ENCODE results near the gene TPSD1. TPM values are rescaled to one million over a fixed set of nuclear protein-coding genes. Genes with fewer than 3 reads are reported as not detected.

TPSD1 gene
- total RNA-seq, 2 experiments from 2014 or later: not detected

DNA sequence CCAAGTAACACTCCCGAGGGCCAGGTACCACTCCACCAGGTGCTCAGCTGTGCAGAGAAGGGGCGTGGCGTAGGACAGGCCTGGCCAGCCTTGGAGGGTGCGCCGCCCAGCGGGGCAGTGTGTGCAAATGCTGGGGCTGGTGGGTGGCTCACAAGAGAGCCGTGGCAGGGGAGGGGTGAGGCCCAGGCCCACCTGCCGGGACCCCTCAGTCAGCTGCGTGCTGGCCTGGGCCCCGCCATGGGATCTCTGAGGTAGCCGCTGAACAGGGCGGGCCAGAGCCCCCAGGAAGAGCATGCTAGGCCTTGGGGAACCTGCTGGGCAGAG lies 39.6 kb upstream of the TPSD1 start:
- ChIA-PET POLR2A (no interaction called here), CTCF (no interaction called here)
- H3K27me3 Mint-ChIP-seq: no peaks in the 10 kb centered on the region
- no peaks in the 10 kb centered on the region for H3K4me1 Mint-ChIP-seq (ENCODE audit: low read depth)
- H3K27ac Mint-ChIP-seq: no peak overlapping the region
- no peak for DNase-seq
- H3K36me3 Mint-ChIP-seq: no peaks in the 10 kb centered on the region
- no peaks in the 10 kb centered on the region for H3K9me3 Mint-ChIP-seq
- H3K4me3 Mint-ChIP-seq: no peak overlapping the region
- intact Hi-C loops (cut with micrococcal nuclease): no loop called here

DNA sequence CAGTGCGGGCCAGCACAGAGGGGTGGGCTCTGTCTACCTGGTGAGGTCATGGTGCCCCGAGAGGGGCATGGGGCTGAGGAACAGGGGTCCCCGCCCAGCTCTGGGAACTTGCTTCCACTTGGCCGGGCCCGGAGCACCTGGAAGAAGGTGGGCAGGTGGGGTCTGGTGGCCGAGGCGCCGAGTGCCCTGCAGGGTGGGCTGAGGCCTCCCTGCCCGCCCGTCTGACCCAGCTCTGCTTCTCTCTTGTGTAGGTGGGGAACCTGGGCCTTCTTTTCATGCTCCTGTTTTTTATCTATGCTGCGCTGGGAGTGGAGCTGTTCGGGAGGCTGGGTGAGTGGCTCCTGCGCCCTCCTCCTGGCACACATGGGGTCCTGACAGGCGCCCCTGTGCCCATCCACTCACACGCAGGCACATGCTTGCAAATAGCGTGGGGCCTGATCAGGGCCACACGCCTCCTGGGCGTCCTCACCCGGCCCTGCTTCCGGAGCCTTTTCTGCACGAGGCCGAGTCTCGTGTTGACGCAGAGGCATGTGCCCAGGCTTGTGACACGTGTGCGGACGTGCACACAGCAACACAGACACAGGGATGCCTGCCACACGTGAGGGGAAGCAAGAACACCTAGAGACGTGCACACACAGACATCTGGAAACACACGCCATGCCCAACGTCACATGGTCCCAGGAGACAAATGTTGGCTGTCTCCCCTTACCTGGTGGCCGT lies 39.0 kb upstream of the TPSD1 start:
- Mint-ChIP-seq H3K27me3 (no peaks in the 10 kb centered on the region), H3K27ac (no peak overlapping the region), H3K4me3 (no peak overlapping the region), H3K36me3 (no peaks in the 10 kb centered on the region), H3K9me3 (no peaks in the 10 kb centered on the region), H3K4me1 (ENCODE audit: low read depth) (no peaks in the 10 kb centered on the region)
- intact Hi-C loops (cut with micrococcal nuclease): no loop called here
- ChIA-PET POLR2A (no interaction called here), CTCF (no interaction called here)
- DNase-seq: no peak

DNA sequence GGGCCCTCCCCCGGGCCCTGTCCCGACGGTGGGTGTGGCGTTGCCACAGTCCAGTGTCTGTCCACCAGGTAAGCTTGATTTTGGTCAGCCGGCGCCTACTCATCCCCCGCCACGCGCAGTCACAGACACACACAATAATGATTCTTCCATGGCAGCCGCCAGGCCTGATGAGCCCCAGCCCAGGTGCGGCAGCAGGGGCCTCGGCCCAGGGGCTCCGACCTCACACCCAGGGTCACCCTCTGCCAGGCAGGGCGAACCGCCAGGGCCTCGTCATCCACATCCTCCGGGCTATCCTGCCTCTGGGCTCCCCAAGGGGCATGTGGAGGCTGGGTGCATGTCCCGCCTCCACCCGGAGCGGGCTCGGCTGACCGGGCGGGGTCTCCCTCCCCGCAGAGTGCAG lies 38.3 kb upstream of the TPSD1 start:
- Mint-ChIP-seq H3K27ac (no peak overlapping the region), H3K27me3 (no peaks in the 10 kb centered on the region), H3K4me1 (ENCODE audit: low read depth) (no peaks in the 10 kb centered on the region), H3K36me3 (no peaks in the 10 kb centered on the region), H3K9me3 (no peaks in the 10 kb centered on the region), H3K4me3 (no peak overlapping the region)
- no peak for DNase-seq
- POLR2A ChIA-PET: no interaction called here
- intact Hi-C loops (cut with micrococcal nuclease): no loop called here
- CTCF ChIA-PET: no interaction called here

DNA sequence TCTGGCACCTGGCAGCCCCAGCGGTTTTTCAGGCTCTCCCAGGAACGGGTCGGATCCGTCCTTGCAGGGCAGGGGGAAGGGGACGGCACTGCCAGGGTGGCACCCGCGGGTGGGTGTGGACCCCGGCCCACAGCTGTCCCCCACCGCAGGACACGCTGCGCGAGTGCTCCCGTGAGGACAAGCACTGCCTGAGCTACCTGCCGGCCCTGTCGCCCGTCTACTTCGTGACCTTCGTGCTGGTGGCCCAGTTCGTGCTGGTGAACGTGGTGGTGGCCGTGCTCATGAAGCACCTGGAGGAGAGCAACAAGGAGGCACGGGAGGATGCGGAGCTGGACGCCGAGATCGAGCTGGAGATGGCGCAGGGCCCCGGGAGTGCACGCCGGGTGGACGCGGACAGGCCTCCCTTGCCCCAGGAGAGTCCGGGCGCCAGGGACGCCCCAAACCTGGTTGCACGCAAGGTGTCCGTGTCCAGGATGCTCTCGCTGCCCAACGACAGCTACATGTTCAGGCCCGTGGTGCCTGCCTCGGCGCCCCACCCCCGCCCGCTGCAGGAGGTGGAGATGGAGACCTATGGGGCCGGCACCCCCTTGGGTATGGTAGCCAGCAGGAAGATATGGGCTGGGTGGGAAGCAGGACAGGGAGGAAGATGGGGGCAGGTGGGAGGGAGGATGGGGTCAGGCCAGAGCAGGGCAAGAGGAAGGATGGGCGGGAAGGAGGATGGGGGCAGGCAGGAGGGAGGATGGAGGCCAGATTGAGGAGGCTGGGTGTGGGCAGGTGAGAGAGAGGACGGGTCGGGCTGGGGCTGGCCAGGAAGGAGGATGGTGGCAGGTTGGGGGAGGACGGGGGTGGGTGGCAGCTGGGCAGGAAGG lies 37.6 kb upstream of the TPSD1 start:
- ChIA-PET POLR2A (no interaction called here), CTCF (no interaction called here)
- DNase-seq: no peak
- no peaks in the 10 kb centered on the region for H3K36me3 Mint-ChIP-seq
- no peaks in the 10 kb centered on the region for H3K9me3 Mint-ChIP-seq
- H3K27me3 Mint-ChIP-seq: no peaks in the 10 kb centered on the region
- no peaks in the 10 kb centered on the region for H3K4me1 Mint-ChIP-seq (ENCODE audit: low read depth)
- H3K4me3 Mint-ChIP-seq: no peak overlapping the region
- intact Hi-C loops (cut with micrococcal nuclease): no loop called here
- no peak overlapping the region for H3K27ac Mint-ChIP-seq

DNA sequence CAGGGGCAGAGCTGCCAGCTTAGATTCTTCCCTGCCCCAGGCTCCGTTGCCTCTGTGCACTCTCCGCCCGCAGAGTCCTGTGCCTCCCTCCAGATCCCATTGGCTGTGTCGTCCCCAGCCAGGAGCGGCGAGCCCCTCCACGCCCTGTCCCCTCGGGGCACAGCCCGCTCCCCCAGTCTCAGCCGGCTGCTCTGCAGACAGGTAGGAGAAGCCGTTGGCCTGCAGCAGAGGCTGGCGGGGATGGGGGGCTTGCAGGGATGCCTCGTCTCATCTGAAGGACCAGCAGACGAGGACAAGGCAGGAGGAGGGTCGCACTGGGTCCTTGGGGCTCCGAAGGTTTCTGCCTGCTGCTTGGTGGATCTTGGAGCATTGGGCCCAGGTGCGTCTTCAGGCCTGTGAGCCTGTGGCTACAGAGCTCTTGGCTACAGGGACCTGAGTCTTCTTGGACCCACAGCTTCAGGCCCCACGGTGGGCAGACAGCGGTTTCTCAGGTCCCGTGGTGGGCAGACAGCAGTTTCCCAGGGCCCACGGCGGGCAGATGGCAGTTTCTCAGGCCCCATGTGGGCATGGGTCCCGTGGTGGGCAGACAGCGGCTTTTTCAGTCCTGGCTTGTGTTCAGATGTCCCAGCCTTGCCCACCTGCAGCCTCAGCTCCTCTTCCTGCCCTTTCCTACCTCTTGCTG lies 36.8 kb upstream of the TPSD1 start:
- H3K4me1 Mint-ChIP-seq (ENCODE audit: low read depth): no peaks in the 10 kb centered on the region
- intact Hi-C loops (cut with micrococcal nuclease): no loop called here
- POLR2A ChIA-PET: no interaction called here
- no peak for DNase-seq
- no peaks in the 10 kb centered on the region for H3K27me3 Mint-ChIP-seq
- no peaks in the 10 kb centered on the region for H3K36me3 Mint-ChIP-seq
- CTCF ChIA-PET: no interaction called here
- no peak overlapping the region for H3K4me3 Mint-ChIP-seq
- H3K27ac Mint-ChIP-seq: no peak overlapping the region
- no peaks in the 10 kb centered on the region for H3K9me3 Mint-ChIP-seq

DNA sequence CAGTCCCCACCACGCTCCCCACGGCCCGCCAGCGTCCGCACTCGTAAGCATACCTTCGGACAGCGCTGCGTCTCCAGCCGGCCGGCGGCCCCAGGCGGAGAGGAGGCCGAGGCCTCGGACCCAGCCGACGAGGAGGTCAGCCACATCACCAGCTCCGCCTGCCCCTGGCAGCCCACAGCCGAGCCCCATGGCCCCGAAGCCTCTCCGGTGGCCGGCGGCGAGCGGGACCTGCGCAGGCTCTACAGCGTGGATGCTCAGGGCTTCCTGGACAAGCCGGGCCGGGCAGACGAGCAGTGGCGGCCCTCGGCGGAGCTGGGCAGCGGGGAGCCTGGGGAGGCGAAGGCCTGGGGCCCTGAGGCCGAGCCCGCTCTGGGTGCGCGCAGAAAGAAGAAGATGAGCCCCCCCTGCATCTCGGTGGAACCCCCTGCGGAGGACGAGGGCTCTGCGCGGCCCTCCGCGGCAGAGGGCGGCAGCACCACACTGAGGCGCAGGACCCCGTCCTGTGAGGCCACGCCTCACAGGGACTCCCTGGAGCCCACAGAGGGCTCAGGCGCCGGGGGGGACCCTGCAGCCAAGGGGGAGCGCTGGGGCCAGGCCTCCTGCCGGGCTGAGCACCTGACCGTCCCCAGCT lies 35.7 kb upstream of the TPSD1 start:
- CTCF ChIA-PET: no interaction called here
- H3K4me3 Mint-ChIP-seq: no peak overlapping the region

DNA sequence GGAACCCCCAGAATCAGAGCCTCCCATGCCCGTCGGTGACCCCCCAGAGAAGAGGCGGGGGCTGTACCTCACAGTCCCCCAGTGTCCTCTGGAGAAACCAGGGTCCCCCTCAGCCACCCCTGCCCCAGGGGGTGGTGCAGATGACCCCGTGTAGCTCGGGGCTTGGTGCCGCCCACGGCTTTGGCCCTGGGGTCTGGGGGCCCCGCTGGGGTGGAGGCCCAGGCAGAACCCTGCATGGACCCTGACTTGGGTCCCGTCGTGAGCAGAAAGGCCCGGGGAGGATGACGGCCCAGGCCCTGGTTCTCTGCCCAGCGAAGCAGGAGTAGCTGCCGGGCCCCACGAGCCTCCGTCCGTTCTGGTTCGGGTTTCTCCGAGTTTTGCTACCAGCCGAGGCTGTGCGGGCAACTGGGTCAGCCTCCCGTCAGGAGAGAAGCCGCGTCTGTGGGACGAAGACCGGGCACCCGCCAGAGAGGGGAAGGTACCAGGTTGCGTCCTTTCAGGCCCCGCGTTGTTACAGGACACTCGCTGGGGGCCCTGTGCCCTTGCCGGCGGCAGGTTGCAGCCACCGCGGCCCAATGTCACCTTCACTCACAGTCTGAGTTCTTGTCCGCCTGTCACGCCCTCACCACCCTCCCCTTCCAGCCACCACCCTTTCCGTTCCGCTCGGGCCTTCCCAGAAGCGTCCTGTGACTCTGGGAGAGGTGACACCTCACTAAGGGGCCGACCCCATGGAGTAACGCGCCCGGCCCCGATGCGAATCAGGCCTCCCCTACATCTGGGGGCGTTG lies 34.8 kb upstream of the TPSD1 start:
- no peaks in the 10 kb centered on the region for H3K4me1 Mint-ChIP-seq (ENCODE audit: low read depth)
- H3K27me3 Mint-ChIP-seq: no peaks in the 10 kb centered on the region
- H3K9me3 Mint-ChIP-seq: no peaks in the 10 kb centered on the region
- H3K4me3 Mint-ChIP-seq: no peak overlapping the region
- H3K36me3 Mint-ChIP-seq: no peaks in the 10 kb centered on the region
- POLR2A ChIA-PET: no interaction called here
- CTCF ChIA-PET: interaction anchor here (0.6 kb wide), 1 partner anchor 484 kb away, joined by 3 read pairs; no protein-coding TSS in a partner anchor
- DNase-seq: no peak
- intact Hi-C loops (cut with micrococcal nuclease): no loop called here
- H3K27ac Mint-ChIP-seq: no peak overlapping the region

More for the DNA sequence above, 35.7 kb upstream of the TPSD1 start:
- intact Hi-C loops (cut with micrococcal nuclease): no loop called here
- H3K4me1 Mint-ChIP-seq (ENCODE audit: low read depth): no peaks in the 10 kb centered on the region
- no peak overlapping the region for H3K27ac Mint-ChIP-seq
- no peak for DNase-seq
- no peaks in the 10 kb centered on the region for H3K9me3 Mint-ChIP-seq
- H3K27me3 Mint-ChIP-seq: no peaks in the 10 kb centered on the region
- POLR2A ChIA-PET: no interaction called here
- no peaks in the 10 kb centered on the region for H3K36me3 Mint-ChIP-seq

DNA sequence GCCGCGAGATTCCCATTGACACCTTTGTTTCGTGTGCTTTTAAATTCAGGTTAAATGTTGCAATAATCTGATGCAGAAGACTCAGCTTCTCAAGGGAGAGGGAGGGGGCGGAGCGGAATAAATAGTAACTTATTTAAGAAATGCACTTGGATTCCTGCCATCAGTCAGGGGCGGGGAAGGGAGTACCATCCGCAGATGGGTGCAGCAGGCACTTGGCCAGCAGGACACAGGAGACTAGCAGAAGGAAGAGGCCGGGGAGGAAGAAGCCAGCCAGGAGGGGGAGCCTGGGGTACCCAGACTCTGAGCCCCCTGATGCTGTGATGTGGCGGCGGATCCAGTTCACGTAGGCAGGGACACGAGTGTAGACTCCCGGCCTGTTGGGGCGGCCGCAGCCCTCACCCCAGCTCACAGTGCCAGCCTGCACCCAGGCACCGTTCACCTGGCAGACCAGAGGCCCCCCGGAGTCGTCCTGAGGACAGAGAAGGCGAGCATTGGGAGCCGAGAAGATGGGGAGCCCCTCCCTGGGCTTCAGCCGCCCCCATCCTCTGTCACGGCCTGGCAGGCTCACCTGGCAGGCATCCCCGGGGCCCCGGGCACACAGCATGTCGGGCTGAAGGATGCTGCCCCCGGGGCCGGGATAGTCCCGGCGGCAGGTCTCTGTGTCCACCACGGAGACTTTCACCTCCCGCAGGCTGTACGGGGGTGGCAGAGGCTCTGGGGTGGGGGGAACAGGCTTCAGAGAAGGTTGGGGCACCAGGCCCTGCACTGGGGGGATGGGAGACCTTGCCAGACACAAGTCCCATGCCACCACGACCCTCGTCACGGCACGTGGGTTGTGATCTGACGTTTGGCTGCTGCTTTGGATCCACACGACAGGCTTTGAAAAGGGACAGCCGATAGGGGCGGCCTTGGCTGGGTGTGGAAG lies 34.0 kb upstream of the TPSD1 start:
- Mint-ChIP-seq H3K27me3 (no peaks in the 10 kb centered on the region), H3K4me3 (no peak overlapping the region), H3K4me1 (ENCODE audit: low read depth) (no peaks in the 10 kb centered on the region), H3K27ac (no peak overlapping the region), H3K9me3 (no peaks in the 10 kb centered on the region), H3K36me3 (no peaks in the 10 kb centered on the region)
- no peak for DNase-seq
- ChIA-PET CTCF (interaction anchor here (0.6 kb wide), 1 partner anchor 484 kb away, joined by 3 read pairs; no protein-coding TSS in a partner anchor), POLR2A (no interaction called here)
- intact Hi-C loops (cut with micrococcal nuclease): no loop called here

DNA sequence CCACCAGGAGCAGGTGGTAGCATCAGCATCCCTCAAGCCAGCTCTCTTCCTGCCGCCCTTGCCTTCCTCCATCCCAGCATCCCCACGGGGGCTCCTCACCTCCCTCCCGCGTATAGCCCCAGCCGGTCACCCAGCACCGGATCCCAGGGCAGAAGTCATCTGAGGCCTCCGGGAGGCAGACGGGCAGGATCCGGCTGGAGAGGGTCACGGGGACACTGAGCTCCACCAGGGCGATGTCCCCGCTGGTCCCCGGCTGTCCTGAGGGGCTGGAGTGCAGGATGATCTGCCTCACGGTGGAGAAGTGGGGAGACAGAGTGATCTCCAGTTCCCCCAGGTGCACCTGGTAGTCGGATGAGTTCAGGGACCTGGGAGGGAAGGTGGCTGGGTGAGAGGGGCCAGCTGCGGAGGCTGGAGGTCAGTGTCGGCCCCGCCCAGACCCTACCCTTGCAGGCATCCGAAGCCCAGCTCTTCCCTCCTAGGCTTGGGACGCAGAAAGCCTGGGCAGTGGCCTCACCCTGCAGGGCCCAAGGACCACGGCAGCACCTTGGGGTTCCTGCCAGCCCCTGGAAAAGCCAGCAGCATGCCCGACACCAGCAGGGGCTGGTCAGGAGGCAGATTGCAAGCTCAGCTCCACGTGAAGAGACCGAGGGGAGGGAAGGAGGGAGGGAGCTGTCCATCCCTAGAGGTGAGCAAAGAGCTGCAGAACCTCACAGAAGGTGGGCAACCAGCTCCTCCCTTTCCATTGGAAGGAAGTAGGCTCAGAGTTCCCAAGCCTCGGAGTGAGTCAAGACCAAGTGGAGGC lies 33.1 kb upstream of the TPSD1 start:
- POLR2A ChIA-PET: no interaction called here

DNA sequence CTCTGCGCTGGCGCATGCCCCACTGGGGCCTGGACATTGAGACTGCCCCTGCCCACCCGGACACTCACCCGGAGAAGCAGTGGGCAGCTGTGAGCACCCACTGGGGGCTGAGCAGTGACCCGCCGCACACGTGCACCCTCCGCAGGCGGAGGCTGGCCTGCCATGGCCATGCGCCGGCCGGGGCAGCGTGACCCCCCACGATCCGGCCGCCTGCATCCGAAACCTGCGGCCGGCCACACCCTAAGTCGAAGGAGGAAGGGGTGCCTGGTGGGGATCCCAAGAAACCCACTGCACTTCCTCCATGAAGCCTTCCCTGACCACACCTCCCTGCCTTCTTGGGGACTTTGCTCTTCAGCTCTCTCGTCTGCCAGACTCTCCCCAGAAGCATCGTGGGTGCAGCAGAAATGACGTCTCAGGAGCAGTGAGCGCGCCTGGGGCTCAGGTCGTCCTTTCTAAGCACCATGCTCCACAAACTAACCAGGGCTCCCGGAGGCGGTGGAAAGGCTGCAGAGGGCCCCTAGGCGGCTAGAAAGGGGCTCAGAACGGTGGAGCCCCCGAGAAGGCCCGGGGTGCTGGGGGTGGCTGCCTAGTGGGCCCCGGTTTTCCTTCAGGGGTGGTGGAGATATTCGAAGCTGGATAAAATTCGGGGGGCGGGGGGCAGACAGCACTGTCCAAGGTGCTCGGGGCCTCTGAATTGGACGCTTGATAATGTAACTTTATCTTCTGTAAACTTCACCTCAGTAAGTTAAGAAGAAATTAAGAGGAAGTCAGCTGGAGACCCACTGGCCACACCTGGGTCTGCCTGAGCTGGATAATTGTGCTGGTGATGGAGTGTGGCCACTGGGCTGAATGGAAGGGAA lies 32.3 kb upstream of the TPSD1 start:
- H3K4me1 Mint-ChIP-seq (ENCODE audit: low read depth): no peaks in the 10 kb centered on the region
- POLR2A ChIA-PET: no interaction called here
- H3K9me3 Mint-ChIP-seq: no peaks in the 10 kb centered on the region
- H3K36me3 Mint-ChIP-seq: no peaks in the 10 kb centered on the region
- intact Hi-C loops (cut with micrococcal nuclease): no loop called here
- DNase-seq: no peak
- H3K27me3 Mint-ChIP-seq: no peaks in the 10 kb centered on the region
- no peak overlapping the region for H3K27ac Mint-ChIP-seq
- H3K4me3 Mint-ChIP-seq: no peak overlapping the region
- CTCF ChIA-PET: no interaction called here

More for the DNA sequence above, 33.1 kb upstream of the TPSD1 start:
- no peaks in the 10 kb centered on the region for H3K27me3 Mint-ChIP-seq
- intact Hi-C loops (cut with micrococcal nuclease): no loop called here
- H3K4me1 Mint-ChIP-seq (ENCODE audit: low read depth): no peaks in the 10 kb centered on the region
- DNase-seq: no peak
- no peaks in the 10 kb centered on the region for H3K9me3 Mint-ChIP-seq
- no peak overlapping the region for H3K27ac Mint-ChIP-seq
- H3K4me3 Mint-ChIP-seq: no peak overlapping the region
- no peaks in the 10 kb centered on the region for H3K36me3 Mint-ChIP-seq
- CTCF ChIA-PET: no interaction called here
